ENCODE measurements around the gene CLBA1. TPM values are rescaled to one million over a fixed set of nuclear protein-coding genes. Genes with fewer than 3 reads are reported as not detected.

The CLBA1 gene
- polyA plus RNA-seq, 1 of the 3 experiments (the other 2 are of a cell fraction): 18.5 TPM

- Histone ChIP-seq H3F3A (replicated peaks; ENCODE audit: insufficient read depth) (peaks cover 45% of the 10 kb centered on the region), H4K20me1 (ENCODE audit: insufficient read depth) (peaks cover 28% of the 10 kb centered on the region), H3K4me1 (ENCODE audit: control insufficient read depth in 1 of 2, insufficient read depth in 2 of 2, low read depth in 1 of 2, low read length in 1 of 2) (peaks cover 18 to 47% of the 10 kb centered on the region in 2 experiments; a peak in 2 of 4 replicates), H3K4me2 (peak overlapping the region; percentile 98), H3K27ac (ENCODE audit: low read depth in 2 of 2, low read length in 1 of 2) (peak overlapping the region; percentile 89 to 99), H2AFZ (ENCODE audit: low read depth) (no peak overlapping the region), H3K27me3 (ENCODE audit: insufficient read depth) (no peaks in the 10 kb centered on the region), H3K79me2 (ENCODE audit: insufficient read depth) (peaks cover 57% of the 10 kb centered on the region), H3K9ac (peak overlapping the region; percentile 96), H3K9me2 (no peaks in the 10 kb centered on the region), H3K9me3 (no peaks in the 10 kb centered on the region), H3K36me3 (replicated peaks in 1 of 2; ENCODE audit: control insufficient read depth in 1 of 2, insufficient read depth in 2 of 2, low read length in 1 of 2) (peaks cover 0 to 3% of the 10 kb centered on the region in 2 experiments), H3K4me3 (ENCODE audit: low read depth in 2 of 2, low read length in 1 of 2) (peak overlapping the region; percentile 71 to 77)
- TF ChIP-seq USF1 (IDR thresholded peaks at IDR 0.05; ENCODE audit: borderline replicate concordance, low read depth): no peak
- TF ChIP-seq IRF3 (IDR thresholded peaks at IDR 0.05; ENCODE audit: low read depth, low read length): no peak
- TF ChIP-seq CTCF (IDR thresholded peaks at IDR 0.05): peak; percentile 21; the same call in 1 of the 2 replicates
- no peak for TF ChIP-seq RXRA (IDR thresholded peaks at IDR 0.05; ENCODE audit: borderline replicate concordance, low read depth)
- TF ChIP-seq MXI1 (IDR thresholded peaks at IDR 0.05; ENCODE audit: low read depth, low read length): peak; percentile 76; the same call in 1 of the 2 replicates
- TF ChIP-seq EP300 (IDR thresholded peaks at IDR 0.05; ENCODE audit: borderline replicate concordance in 1 of 2, low read depth in 1 of 2, low read length in 1 of 2): no peak
- TF ChIP-seq RAD21 (IDR thresholded peaks at IDR 0.05; ENCODE audit: low read length): no peak
- TF ChIP-seq YY1 (IDR thresholded peaks at IDR 0.05; ENCODE audit: low read depth): no peak
- TF ChIP-seq POLR2AphosphoS5 (IDR thresholded peaks at IDR 0.05; ENCODE audit: low read depth, low read length): no peak
- no peak for TF ChIP-seq PBX3 (IDR thresholded peaks at IDR 0.05)
- TF ChIP-seq CHD2 (IDR thresholded peaks at IDR 0.05; ENCODE audit: low read length, partially characterized antibody): no peak
- TF ChIP-seq MAX (IDR thresholded peaks at IDR 0.05; ENCODE audit: low read depth): peak; percentile 13; the same call in 1 of the 2 replicates
- no peak for TF ChIP-seq SMC3 (IDR thresholded peaks at IDR 0.05; ENCODE audit: low read depth, low read length)
- POLR2A ChIA-PET: interaction anchor here (0.6 kb wide), 1 partner anchor 36 kb away, joined by 3 read pairs; the partner anchor contains the start of gene CLBA1
- 12% methylated on average over 20 of the region's 20 CpGs for WGBS (ENCODE audit: low lambda C conversion rate)
- CTCF ChIA-PET: interaction anchor here (1.0 to 10.9 kb wide), 6 partner anchors 24 to 196 kb away, joined by 3 to 138 read pairs (median 6); no protein-coding TSS in a partner anchor
- DNase-seq: peak; percentile 62
These were observed 36.2 kb downstream of the CLBA1 start for GRCh38 chr14:105021656-105022275.
